ENCODE results near the gene DAAM2. TPM values are rescaled to one million over a fixed set of nuclear protein-coding genes. Genes with fewer than 3 reads are reported as not detected.

Gene DAAM2
- total and polyA plus RNA-seq, 2 donors (not counting 3 experiments of a cell fraction or from before 2014, with no cell fraction given) = 0.42 to 0.44 TPM

DNA sequence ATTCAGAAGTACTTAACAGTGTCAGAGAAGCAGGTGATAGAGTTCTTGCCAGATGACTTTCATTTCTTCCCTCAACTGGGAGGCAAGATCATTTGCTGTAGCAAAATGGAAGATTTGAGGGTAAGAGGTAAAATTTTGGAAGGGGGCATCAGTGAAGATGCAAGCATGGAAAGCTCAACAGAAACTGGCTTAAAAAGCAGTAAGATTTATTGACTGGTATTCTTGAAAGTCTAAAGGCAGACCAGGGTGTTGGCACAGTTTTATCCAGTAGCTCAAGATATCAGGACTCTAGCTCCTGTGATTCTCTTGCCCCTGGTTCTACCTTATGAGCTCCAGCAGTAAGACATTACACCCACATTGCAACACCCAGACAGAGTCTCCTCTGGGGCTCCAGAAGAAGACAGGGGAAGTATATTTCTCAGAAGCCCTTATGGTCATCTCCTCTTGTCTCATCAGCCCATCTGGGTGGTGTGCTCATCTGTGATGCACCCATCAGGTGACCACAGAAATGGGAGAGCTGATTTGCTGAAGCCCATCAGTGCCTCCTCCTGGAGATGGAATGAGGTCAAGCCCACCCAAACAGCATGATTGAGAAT is 158.0 kb downstream of the DAAM2 start:
- FAIRE-seq = no peak
- dilution Hi-C loops (cut with MboI; ENCODE audit: extremely low pct_ligation_motif_present, low sequenced_read_pairs) = no loop called here
- no peak for DNase-seq (ENCODE audit: low read depth, low spot score)
- Histone ChIP-seq H3K9me3 (replicated peaks; ENCODE audit: control insufficient read depth, insufficient read depth, low read length) (no peaks in the 10 kb centered on the region), H3K36me3 (ENCODE audit: control insufficient read depth in 2 of 2, extremely low read depth in 1 of 2, insufficient read depth in 2 of 2, low read length in 2 of 2) (no peaks in the 10 kb centered on the region), H3K9ac (replicated peaks; ENCODE audit: extremely low read depth, insufficient read depth, low read length) (no peak overlapping the region), H3K9me1 (replicated peaks; ENCODE audit: control insufficient read depth, extremely low read depth, insufficient read depth, low read length) (no peaks in the 10 kb centered on the region), H3K4me3 (replicated peaks in 1 of 3; ENCODE audit: insufficient read depth in 1 of 3, low read depth in 1 of 3, low read length in 3 of 3) (no peak overlapping the region), H3K27me3 (ENCODE audit: control insufficient read depth in 2 of 2, insufficient read depth in 2 of 2, low read length in 2 of 2) (no peaks in the 10 kb centered on the region), H3K4me1 (ENCODE audit: control insufficient read depth, extremely low read depth, insufficient read depth, low read length) (no peaks in the 10 kb centered on the region), H3K4me2 (ENCODE audit: insufficient read depth, low read length) (no peak overlapping the region), H3K79me2 (ENCODE audit: control insufficient read depth, insufficient read depth, low read length) (no peaks in the 10 kb centered on the region), H2AFZ (ENCODE audit: low read depth, low read length) (no peak overlapping the region), H4K20me1 (replicated peaks; ENCODE audit: control insufficient read depth, extremely low read depth, insufficient read depth, low read length) (no peaks in the 10 kb centered on the region), H3K27ac (ENCODE audit: insufficient read depth, low read depth, low read length) (no peak overlapping the region)
- ChIA-PET POLR2A (interaction anchor here (0.6 kb wide), 1 partner anchor 60 kb away, joined by 3 read pairs; no protein-coding TSS in a partner anchor), CTCF (no interaction called here)
- TF ChIP-seq, protein P1, sequence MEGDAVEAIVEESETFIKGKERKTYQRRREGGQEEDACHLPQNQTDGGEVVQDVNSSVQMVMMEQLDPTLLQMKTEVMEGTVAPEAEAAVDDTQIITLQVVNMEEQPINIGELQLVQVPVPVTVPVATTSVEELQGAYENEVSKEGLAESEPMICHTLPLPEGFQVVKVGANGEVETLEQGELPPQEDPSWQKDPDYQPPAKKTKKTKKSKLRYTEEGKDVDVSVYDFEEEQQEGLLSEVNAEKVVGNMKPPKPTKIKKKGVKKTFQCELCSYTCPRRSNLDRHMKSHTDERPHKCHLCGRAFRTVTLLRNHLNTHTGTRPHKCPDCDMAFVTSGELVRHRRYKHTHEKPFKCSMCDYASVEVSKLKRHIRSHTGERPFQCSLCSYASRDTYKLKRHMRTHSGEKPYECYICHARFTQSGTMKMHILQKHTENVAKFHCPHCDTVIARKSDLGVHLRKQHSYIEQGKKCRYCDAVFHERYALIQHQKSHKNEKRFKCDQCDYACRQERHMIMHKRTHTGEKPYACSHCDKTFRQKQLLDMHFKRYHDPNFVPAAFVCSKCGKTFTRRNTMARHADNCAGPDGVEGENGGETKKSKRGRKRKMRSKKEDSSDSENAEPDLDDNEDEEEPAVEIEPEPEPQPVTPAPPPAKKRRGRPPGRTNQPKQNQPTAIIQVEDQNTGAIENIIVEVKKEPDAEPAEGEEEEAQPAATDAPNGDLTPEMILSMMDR (IDR thresholded peaks at IDR 0.05; ENCODE audit: extremely low read depth in 1 of 2, insufficient read depth in 1 of 2, low read depth in 1 of 2, low read length in 2 of 2) = no peak
- TF ChIP-seq FOS (IDR thresholded peaks at IDR 0.05; ENCODE audit: borderline replicate concordance, insufficient read depth, low read length) (no peak), EZH2 (IDR thresholded peaks at IDR 0.05; ENCODE audit: borderline replicate concordance, low read depth, low read length, severe bottlenecking) (no peak), POLR2A (IDR thresholded peaks at IDR 0.05; ENCODE audit: low read depth, low read length) (no peak), GATA2 (IDR thresholded peaks at IDR 0.05; ENCODE audit: insufficient read depth, insufficient read length, low read depth, low read length) (no peak), JUN (IDR thresholded peaks at IDR 0.05; ENCODE audit: borderline replicate concordance, insufficient read depth, insufficient read length, low read depth) (no peak), MYC (IDR thresholded peaks at IDR 0.05; ENCODE audit: low read depth, low read length) (no peak), POLR2AphosphoS5 (IDR thresholded peaks at IDR 0.05; ENCODE audit: insufficient read depth, low read depth, low read length) (no peak)
- TF ChIP-seq, protein P2, sequence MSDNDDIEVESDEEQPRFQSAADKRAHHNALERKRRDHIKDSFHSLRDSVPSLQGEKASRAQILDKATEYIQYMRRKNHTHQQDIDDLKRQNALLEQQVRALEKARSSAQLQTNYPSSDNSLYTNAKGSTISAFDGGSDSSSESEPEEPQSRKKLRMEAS (IDR thresholded peaks at IDR 0.05; ENCODE audit: insufficient read depth, insufficient read length) = no peak
- no TSS peak for BruUV-seq (replicated peaks)
- intact Hi-C loops (cut with micrococcal nuclease) = no loop called here
